ENCODE measurements around the gene PON1. TPM values are rescaled to one million over a fixed set of nuclear protein-coding genes. Genes with fewer than 3 reads are reported as not detected.

The PON1 gene
- total RNA-seq, 1 donor from 2014 or later = not detected

DNA sequence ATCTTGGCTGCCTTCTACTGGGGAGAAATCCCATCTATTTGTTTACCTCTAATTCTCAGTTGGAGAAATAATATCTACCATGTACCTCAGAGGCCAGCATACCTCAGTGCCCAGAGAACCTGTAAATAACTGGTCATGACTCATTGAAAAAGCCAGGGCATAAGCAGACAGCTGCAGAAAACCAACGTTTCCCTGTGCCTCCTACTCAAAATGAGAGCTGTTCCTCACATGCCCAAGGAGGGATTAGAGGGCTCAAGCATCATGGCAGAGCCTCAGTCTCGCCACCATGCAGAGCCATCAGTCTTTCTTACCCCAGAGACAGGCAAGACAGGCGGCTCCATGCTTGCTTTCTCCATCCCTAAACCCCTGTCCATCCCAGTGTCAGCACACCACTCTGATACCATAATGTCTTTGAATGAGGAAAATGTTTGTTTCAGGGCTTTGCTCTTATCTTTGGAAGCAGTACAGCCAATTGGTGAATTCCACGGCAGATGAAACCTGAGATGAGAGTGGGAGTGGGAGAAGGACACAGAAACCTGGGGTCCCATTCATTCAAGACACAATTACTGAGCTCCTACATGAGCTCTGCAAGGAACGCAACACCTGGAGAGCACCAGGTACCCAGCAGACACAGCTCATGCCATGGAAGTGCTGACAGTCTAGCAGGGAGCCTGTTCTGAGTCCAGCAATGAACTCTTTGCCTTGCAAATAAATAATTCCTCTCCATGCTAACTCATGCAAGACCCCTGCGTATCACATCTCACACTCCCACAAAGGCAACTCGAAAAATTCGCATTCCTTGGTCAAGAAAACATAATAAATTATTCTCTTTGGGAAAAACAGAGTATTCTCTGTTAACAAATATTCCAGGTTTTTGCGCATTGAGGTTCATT is 21.1 kb downstream of the PON1 start:
- Histone ChIP-seq H3K27me3 (ENCODE audit: control insufficient read depth, insufficient read depth, low read length) (no peaks in the 10 kb centered on the region), H3K36me3 (ENCODE audit: control insufficient read depth, insufficient read depth, low read length) (no peaks in the 10 kb centered on the region), H3K4me3 (ENCODE audit: low read depth, low read length) (no peak overlapping the region)
- no peak for DNase-seq (ENCODE audit: low read depth)
- TF ChIP-seq, protein P1, sequence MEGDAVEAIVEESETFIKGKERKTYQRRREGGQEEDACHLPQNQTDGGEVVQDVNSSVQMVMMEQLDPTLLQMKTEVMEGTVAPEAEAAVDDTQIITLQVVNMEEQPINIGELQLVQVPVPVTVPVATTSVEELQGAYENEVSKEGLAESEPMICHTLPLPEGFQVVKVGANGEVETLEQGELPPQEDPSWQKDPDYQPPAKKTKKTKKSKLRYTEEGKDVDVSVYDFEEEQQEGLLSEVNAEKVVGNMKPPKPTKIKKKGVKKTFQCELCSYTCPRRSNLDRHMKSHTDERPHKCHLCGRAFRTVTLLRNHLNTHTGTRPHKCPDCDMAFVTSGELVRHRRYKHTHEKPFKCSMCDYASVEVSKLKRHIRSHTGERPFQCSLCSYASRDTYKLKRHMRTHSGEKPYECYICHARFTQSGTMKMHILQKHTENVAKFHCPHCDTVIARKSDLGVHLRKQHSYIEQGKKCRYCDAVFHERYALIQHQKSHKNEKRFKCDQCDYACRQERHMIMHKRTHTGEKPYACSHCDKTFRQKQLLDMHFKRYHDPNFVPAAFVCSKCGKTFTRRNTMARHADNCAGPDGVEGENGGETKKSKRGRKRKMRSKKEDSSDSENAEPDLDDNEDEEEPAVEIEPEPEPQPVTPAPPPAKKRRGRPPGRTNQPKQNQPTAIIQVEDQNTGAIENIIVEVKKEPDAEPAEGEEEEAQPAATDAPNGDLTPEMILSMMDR (IDR thresholded peaks at IDR 0.05; ENCODE audit: insufficient read depth, low read length, poor library complexity, severe bottlenecking) = no peak

DNA sequence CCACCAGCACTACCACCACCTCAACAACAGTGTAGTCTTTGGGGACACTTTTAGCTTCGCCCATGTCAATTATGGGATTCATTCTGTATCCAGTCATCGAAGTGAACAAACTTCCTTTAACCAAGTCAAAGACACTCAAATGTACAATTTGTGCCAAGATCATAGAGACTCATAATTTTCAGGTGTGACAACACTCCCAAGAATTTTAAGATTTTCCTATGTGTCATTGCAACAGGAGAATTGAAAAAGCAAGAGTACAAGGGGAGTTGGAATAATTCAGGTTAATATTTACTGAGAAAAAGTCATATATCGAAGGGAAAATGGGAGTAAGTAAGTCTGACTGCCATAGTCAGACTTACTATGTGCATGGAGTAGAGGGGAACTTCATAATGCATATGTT is 26.2 kb downstream of the PON1 start:
- Histone ChIP-seq H3K4me3 (ENCODE audit: low read depth, low read length) (no peak overlapping the region), H3K27me3 (ENCODE audit: control insufficient read depth, insufficient read depth, low read length) (no peaks in the 10 kb centered on the region), H3K36me3 (ENCODE audit: control insufficient read depth, insufficient read depth, low read length) (no peaks in the 10 kb centered on the region)
- no peak for DNase-seq (ENCODE audit: low read depth)
- TF ChIP-seq, protein P1 (IDR thresholded peaks at IDR 0.05; ENCODE audit: insufficient read depth, low read length, poor library complexity, severe bottlenecking) = no peak

DNA sequence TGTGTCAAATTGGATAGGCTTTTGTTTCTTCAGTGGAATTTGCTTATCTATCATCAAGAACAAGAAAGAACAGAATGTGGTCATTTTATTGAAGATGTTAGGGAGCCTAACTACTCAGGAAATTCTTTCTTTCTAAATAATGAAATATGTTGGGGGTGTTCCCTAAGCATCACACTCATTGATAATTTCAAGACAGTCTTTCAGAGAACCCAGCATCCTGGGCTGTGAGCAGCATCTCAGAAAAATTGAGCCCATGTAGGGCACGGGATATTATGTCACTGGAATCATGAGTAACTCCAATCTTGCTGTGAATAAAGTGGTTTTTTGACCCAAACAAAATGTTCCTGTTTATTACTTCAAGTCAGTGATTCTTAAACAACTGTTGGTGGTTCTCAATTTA is 27.3 kb downstream of the PON1 start:
- Histone ChIP-seq H3K27me3 (ENCODE audit: control insufficient read depth, insufficient read depth, low read length) (no peaks in the 10 kb centered on the region), H3K4me3 (ENCODE audit: low read depth, low read length) (no peak overlapping the region), H3K36me3 (ENCODE audit: control insufficient read depth, insufficient read depth, low read length) (no peaks in the 10 kb centered on the region)
- no peak for DNase-seq (ENCODE audit: low read depth)
- TF ChIP-seq, protein P1 (IDR thresholded peaks at IDR 0.05; ENCODE audit: insufficient read depth, low read length, poor library complexity, severe bottlenecking) = no peak

DNA sequence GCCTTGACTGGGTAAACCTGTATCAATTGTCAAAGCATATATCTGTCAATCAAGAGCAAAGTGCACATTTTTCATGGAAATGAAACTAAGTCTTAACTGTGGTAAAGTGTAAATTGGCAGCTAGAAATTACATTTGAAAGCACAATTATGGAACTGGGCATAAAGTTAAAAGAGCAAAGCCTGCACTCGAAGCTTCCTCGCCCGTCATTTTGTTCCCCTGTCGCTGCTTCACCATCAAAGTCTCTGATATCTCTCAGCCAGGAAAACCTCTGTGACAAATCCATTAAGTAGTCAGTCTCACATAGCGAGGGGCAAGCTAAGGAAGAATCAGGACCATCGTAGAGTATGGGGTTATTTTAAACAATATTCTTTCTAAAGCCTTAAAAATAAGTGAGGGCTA is 27.9 kb downstream of the PON1 start:
- Histone ChIP-seq H3K4me3 (ENCODE audit: low read depth, low read length) (no peak overlapping the region), H3K27me3 (ENCODE audit: control insufficient read depth, insufficient read depth, low read length) (no peaks in the 10 kb centered on the region), H3K36me3 (ENCODE audit: control insufficient read depth, insufficient read depth, low read length) (no peaks in the 10 kb centered on the region)
- TF ChIP-seq, protein P1 (IDR thresholded peaks at IDR 0.05; ENCODE audit: insufficient read depth, low read length, poor library complexity, severe bottlenecking) = no peak
- no peak for DNase-seq (ENCODE audit: low read depth)

DNA sequence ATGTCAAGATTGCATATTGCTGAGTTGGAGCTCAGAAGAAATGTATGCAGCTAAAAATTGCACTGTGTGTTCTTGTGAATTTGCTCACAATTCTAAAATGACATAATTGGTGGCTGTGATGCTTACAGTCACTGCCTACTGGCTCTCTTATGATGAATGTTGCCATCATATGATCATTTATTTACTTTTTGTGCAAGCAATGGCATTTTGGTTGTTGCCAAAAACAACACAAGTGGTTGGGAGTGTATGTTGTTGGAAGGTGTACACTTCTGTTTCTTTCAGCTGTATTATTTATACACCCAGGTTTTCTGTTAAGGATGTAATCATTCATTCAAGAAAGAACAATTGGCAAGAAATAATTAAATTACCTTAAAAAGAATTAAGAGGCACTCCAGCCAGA is 28.9 kb downstream of the PON1 start:
- no peak for DNase-seq (ENCODE audit: low read depth)
- TF ChIP-seq, protein P1 (IDR thresholded peaks at IDR 0.05; ENCODE audit: insufficient read depth, low read length, poor library complexity, severe bottlenecking) = no peak
- H3K4me3 ChIP-seq (ENCODE audit: low read depth, low read length) = no peak overlapping the region
- no peaks in the 10 kb centered on the region for H3K27me3 ChIP-seq (ENCODE audit: control insufficient read depth, insufficient read depth, low read length)
- H3K36me3 ChIP-seq (ENCODE audit: control insufficient read depth, insufficient read depth, low read length) = no peaks in the 10 kb centered on the region
